Measurements from ENCODE around the gene DACT2. TPM values are rescaled to one million over a fixed set of nuclear protein-coding genes. Genes with fewer than 3 reads are reported as not detected.

The DACT2 gene
- total RNA-seq, 1 experiment from 2014 or later, result not detected

- TF ChIP-seq CTCF (IDR thresholded peaks at IDR 0.05 in 2 of 3, conservative IDR thresholded peaks at IDR 0.05 in 1 of 3; ENCODE audit: borderline replicate concordance in 1 of 3, insufficient read depth in 1 of 3, low read depth in 2 of 3, low read length in 2 of 3) (no peak), CBX3 (IDR thresholded peaks at IDR 0.05; ENCODE audit: low read depth) (no peak), TCF7L2 (IDR thresholded peaks at IDR 0.05; ENCODE audit: borderline replicate concordance, extremely low read depth, insufficient read depth, insufficient read length) (no peak)
Measured at GRCh38 chr6:168305863-168306262, 13.7 kb downstream of the DACT2 start (continued).

GRCh38 chr6:168305096-168305749, 14.4 kb downstream of the DACT2 start:
- H3K4me1 ChIP-seq (ENCODE audit: control insufficient read depth in 1 of 2, insufficient read depth in 2 of 2, low read length in 2 of 2), result no peaks in the 10 kb centered on the region; a peak in 1 of 4 replicates
- no peaks in the 10 kb centered on the region for H3K36me3 ChIP-seq (ENCODE audit: control insufficient read depth in 1 of 2, insufficient read depth in 2 of 2, low read length in 2 of 2)
- ChIA-PET CTCF (no interaction called here), RAD21 (ENCODE audit: low non-redundant PET in 1 of 2, low total read pairs in 2 of 2, uncharacterized antibody in 2 of 2, unreplicated experiment in 2 of 2) (no interaction called here), POLR2A (no interaction called here)
- H4K20me1 ChIP-seq (ENCODE audit: insufficient read depth), result no peaks in the 10 kb centered on the region
- DNase-seq (ENCODE audit: low read depth, low spot score) (no peak), ATAC-seq (no peak)
- BruUV-seq (replicated peaks), result no TSS peak
- H3K27me3 ChIP-seq (ENCODE audit: insufficient read depth, low read length), result no peaks in the 10 kb centered on the region
- H3K27ac ChIP-seq (ENCODE audit: low read depth, low read length), result no peak overlapping the region
- no peak overlapping the region for H3K9ac ChIP-seq (ENCODE audit: low read length)
- intact Hi-C loops (cut with micrococcal nuclease), result no loop called here
- no peaks in the 10 kb centered on the region for H3K79me2 ChIP-seq (ENCODE audit: insufficient read depth, low read length)
- no peak overlapping the region for H3K4me3 ChIP-seq (replicated peaks in 1 of 2; ENCODE audit: low read depth in 1 of 2, low read length in 2 of 2)
- H3K9me2 ChIP-seq (ENCODE audit: insufficient read depth), result no peaks in the 10 kb centered on the region
- H2AFZ ChIP-seq (ENCODE audit: low read depth, low read length, poor library complexity, severe bottlenecking), result no peak overlapping the region
- H3K4me2 ChIP-seq (ENCODE audit: low read length), result no peak overlapping the region
- H3K9me3 ChIP-seq (ENCODE audit: control insufficient read depth in 1 of 2, insufficient read depth in 1 of 2, low read depth in 1 of 2, low read length in 2 of 2), result no peaks in the 10 kb centered on the region
- TF ChIP-seq EZH2phosphoT487 (IDR thresholded peaks at IDR 0.05; ENCODE audit: borderline replicate concordance) (no peak), ZBTB33 (IDR thresholded peaks at IDR 0.05; ENCODE audit: extremely low read depth, insufficient replicate concordance, low read length) (no peak), SP1 (IDR thresholded peaks at IDR 0.05; ENCODE audit: low read depth) (no peak), EGR1 (IDR thresholded peaks at IDR 0.05; ENCODE audit: low read depth) (no peak), CTCF (IDR thresholded peaks at IDR 0.05 in 2 of 3, conservative IDR thresholded peaks at IDR 0.05 in 1 of 3; ENCODE audit: borderline replicate concordance in 1 of 3, insufficient read depth in 1 of 3, low read depth in 2 of 3, low read length in 2 of 3) (no peak), CEBPB (IDR thresholded peaks at IDR 0.05; ENCODE audit: low read depth) (no peak), ZNF274 (IDR thresholded peaks at IDR 0.05; ENCODE audit: low read depth, low read length) (no peak), ZFX (IDR thresholded peaks at IDR 0.05) (no peak), SIN3A (IDR thresholded peaks at IDR 0.05; ENCODE audit: low read depth) (no peak), YY1 (IDR thresholded peaks at IDR 0.05; ENCODE audit: extremely low read depth, insufficient replicate concordance, low read depth, low read length) (no peak), ATF3 (IDR thresholded peaks at IDR 0.05) (no peak), POLR2A (IDR thresholded peaks at IDR 0.05; ENCODE audit: borderline replicate concordance, extremely low read depth, insufficient read depth, insufficient read length) (no peak), RAD21 (IDR thresholded peaks at IDR 0.05; ENCODE audit: low read depth) (no peak), FOSL1 (IDR thresholded peaks at IDR 0.05; ENCODE audit: low read depth) (no peak), TCF7L2 (IDR thresholded peaks at IDR 0.05; ENCODE audit: borderline replicate concordance, extremely low read depth, insufficient read depth, insufficient read length) (no peak), POLR2AphosphoS5 (IDR thresholded peaks at IDR 0.05; ENCODE audit: low read depth, low read length) (no peak)

Data from HCT116 (cell line).